OCI-LY1 (cell line): Measurements from ENCODE around the gene DENND1A.

Source experiments
- H2AFZ ChIP-seq: fragments of 200-600 bp; sonication (generic), shearing (Covaris generic); 2 replicates; pipeline ENCODE4 v1.6.0; 2014; ENCODE audit warnings: antibody characterized with exemption, mild to moderate bottlenecking, low read length
- H3F3A ChIP-seq: fragments of 200-600 bp; sonication (generic), shearing (Covaris generic); 2 replicates; pipeline ENCODE4 v1.6.0; 2014; ENCODE audit warnings: mild to moderate bottlenecking, antibody characterized with exemption, low read length, moderate library complexity; ENCODE audit not compliant: insufficient read depth
- H3K27ac ChIP-seq: fragments of 200-600 bp; sonication (generic); 2 replicates; pipeline ENCODE4 v1.5.1; 2014; ENCODE audit warnings: low read length, mixed run types, mild to moderate bottlenecking, low read depth; ENCODE audit not compliant: poor library complexity, severe bottlenecking
- H3K27me3 ChIP-seq: fragments of 200-600 bp; sonication (generic); 2 replicates; pipeline ENCODE4 v1.6.0; 2014; ENCODE audit warnings: antibody characterized with exemption, mild to moderate bottlenecking, low read length, moderate library complexity; ENCODE audit not compliant: insufficient read depth
- H3K36me3 ChIP-seq: fragments of 200-600 bp; sonication (generic); 2 replicates; pipeline ENCODE4 v1.6.1; 2014; ENCODE audit warnings: mild to moderate bottlenecking, antibody characterized with exemption, low read length, moderate library complexity, mixed read lengths; ENCODE audit not compliant: insufficient read depth
- H3K4me1 ChIP-seq: fragments of 200-600 bp; sonication (generic); 2 replicates; pipeline ENCODE4 v1.5.1; 2014; ENCODE audit warnings: mild to moderate bottlenecking, low read length, moderate library complexity; ENCODE audit not compliant: insufficient read depth, severe bottlenecking
- H3K4me2 ChIP-seq: fragments of 200-600 bp; sonication (generic), shearing (Covaris generic); 2 replicates; pipeline ENCODE4 v1.6.1; 2014; ENCODE audit warnings: low read length
- H3K4me3 ChIP-seq: fragments of 200-600 bp; sonication (generic); 2 replicates; pipeline ENCODE4 v1.5.1; 2014; ENCODE audit warnings: low read length, low read depth, mild to moderate bottlenecking, mixed read lengths; ENCODE audit not compliant: poor library complexity, severe bottlenecking
- H3K79me2 ChIP-seq: fragments of 200-600 bp; shearing (Covaris generic); 2 replicates; pipeline ENCODE4 v1.6.1; 2016; ENCODE audit warnings: mixed run types, low read length, mixed read lengths; ENCODE audit not compliant: insufficient read depth
- H3K9ac ChIP-seq: fragments of 200-600 bp; sonication (generic), shearing (Covaris generic); 2 replicates; pipeline ENCODE4 v1.6.1; 2014; ENCODE audit warnings: mild to moderate bottlenecking, low read length, mixed read lengths
- H3K9me2 ChIP-seq: fragments of 200-600 bp; sonication (generic), shearing (Covaris generic); 2 replicates; pipeline ENCODE4 v1.6.1; 2014; ENCODE audit warnings: low read depth, mild to moderate bottlenecking, low read length, mixed read lengths
- H3K9me3 ChIP-seq: fragments of 200-600 bp; shearing (Covaris generic); 2 replicates; pipeline ENCODE4 v1.6.1; 2014; ENCODE audit warnings: low read length, mixed read lengths
- H4K20me1 ChIP-seq: fragments of 200-600 bp; sonication (generic), shearing (Covaris generic); 2 replicates; pipeline ENCODE4 v1.6.0; 2016; ENCODE audit warnings: mild to moderate bottlenecking, low read length; ENCODE audit not compliant: insufficient read depth
- CTCF ChIP-seq: fragments of 200-600 bp; sonication (generic), shearing (Covaris generic); IDR thresholded peaks from 2 replicates; pipeline ENCODE4 v1.5.1; 2017; ENCODE audit warnings: mild to moderate bottlenecking, antibody characterized with exemption, low read length, moderate library complexity, mixed read lengths
- EZH2 ChIP-seq: fragments of 200-600 bp; sonication (generic), shearing (Covaris generic); IDR thresholded peaks from 2 replicates; pipeline ENCODE4 v1.8.0; 2017; ENCODE audit warnings: borderline replicate concordance, mixed run types, mild to moderate bottlenecking, antibody characterized with exemption, low read length, moderate library complexity, mixed read lengths

Gene DENND1A

DNA sequence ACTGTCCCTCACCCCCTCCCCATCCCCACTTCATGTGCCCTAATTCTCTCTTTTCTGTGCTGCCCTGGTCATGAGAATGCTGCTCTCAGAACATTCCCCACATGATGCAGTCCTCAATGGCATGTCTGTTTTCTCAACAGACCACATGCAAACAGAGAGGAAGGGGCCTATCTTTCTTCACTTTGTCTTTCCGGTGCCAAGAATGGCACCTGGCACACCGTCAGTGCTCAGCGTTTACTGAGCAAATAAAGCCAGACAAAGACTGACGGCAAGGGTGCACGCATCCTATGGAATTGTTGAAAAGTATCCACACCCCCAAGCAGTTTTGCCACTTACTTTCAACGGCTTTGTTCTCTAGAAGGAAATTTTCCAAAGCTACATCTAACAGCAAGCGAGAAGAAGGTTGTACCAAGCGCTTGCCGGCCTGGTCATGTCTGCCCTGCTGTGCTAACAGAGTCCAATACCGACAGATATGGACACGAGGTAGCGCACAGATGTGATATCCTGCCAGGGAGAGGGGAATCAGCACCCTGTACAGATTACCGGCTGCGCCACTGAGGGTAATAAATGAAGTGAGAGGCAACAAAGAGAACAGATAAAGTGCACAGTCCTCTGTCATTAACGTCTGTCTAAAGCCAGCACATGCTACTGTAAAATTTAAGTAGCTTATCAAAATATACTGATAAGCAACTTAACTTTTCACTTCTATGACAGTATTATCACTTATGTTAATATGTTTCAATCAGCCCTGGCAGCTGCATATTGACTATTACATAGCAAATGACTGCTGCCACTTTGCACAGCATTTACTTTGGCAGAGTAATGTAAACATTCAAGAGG lies 251.7 kb downstream of the DENND1A start:
- peak overlapping the region; percentile 95 for H3K27ac ChIP-seq
- TF ChIP-seq CTCF (no peak), EZH2 (no peak)
- H4K20me1 ChIP-seq = no peaks in the 10 kb centered on the region
- H3K9me3 ChIP-seq = peaks cover under 1% of the 10 kb centered on the region; the same call in 1 of the 2 replicates
- H3F3A ChIP-seq = no peaks in the 10 kb centered on the region
- H3K4me3 ChIP-seq = peak overlapping the region; percentile 25
- H3K9me2 ChIP-seq = no peaks in the 10 kb centered on the region
- H3K9ac ChIP-seq = peak overlapping the region; percentile 46
- H2AFZ ChIP-seq = 0 out of 2 replicates have a peak overlapping the region, but pooled peaks have one; percentile 19
- no peaks in the 10 kb centered on the region for H3K79me2 ChIP-seq
- H3K36me3 ChIP-seq = no peaks in the 10 kb centered on the region; the same call in 1 of the 2 replicates
- peak overlapping the region; percentile 57 for H3K4me2 ChIP-seq
- H3K4me1 ChIP-seq = peaks cover 46% of the 10 kb centered on the region
- no peaks in the 10 kb centered on the region for H3K27me3 ChIP-seq

- H3K4me2 ChIP-seq = no peak overlapping the region
- H3F3A ChIP-seq = no peaks in the 10 kb centered on the region
- no peaks in the 10 kb centered on the region for H4K20me1 ChIP-seq
- H3K4me3 ChIP-seq = no peak overlapping the region
- H3K9me3 ChIP-seq = peaks cover 7% of the 10 kb centered on the region; the same call in 1 of the 2 replicates
- TF ChIP-seq EZH2 (no peak), CTCF (no peak)
- H3K27ac ChIP-seq = peak overlapping the region; percentile 95
- no peak overlapping the region for H3K9ac ChIP-seq
- H3K4me1 ChIP-seq = peaks cover 46% of the 10 kb centered on the region
- no peaks in the 10 kb centered on the region for H3K27me3 ChIP-seq
- H3K9me2 ChIP-seq = no peaks in the 10 kb centered on the region
- H3K36me3 ChIP-seq = no peaks in the 10 kb centered on the region; the same call in 1 of the 2 replicates
- no peaks in the 10 kb centered on the region for H3K79me2 ChIP-seq
- H2AFZ ChIP-seq = no peak overlapping the region
Observed at GRCh38 chr9:123676869-123677268, 253.1 kb downstream of the DENND1A start.

- Histone ChIP-seq H3K9me3 (peaks cover 13% of the 10 kb centered on the region; the same call in 1 of the 2 replicates), H3F3A (no peaks in the 10 kb centered on the region), H3K27ac (no peak overlapping the region), H3K9ac (no peak overlapping the region), H4K20me1 (no peaks in the 10 kb centered on the region), H3K4me1 (no peaks in the 10 kb centered on the region), H3K27me3 (no peaks in the 10 kb centered on the region), H3K4me2 (no peak overlapping the region), H3K9me2 (no peaks in the 10 kb centered on the region), H3K79me2 (no peaks in the 10 kb centered on the region), H2AFZ (no peak overlapping the region), H3K4me3 (no peak overlapping the region), H3K36me3 (peaks cover 11% of the 10 kb centered on the region)
- TF ChIP-seq EZH2 (no peak), CTCF (no peak)
Observed at GRCh38 chr9:123669346-123669745, 260.6 kb downstream of the DENND1A start.
